Measurements from ENCODE around the gene EFCAB6. TPM values are rescaled to one million over a fixed set of nuclear protein-coding genes. Genes with fewer than 3 reads are reported as not detected.
"Not testable (repeated sequence)": the region's sequence is repeated elsewhere in the genome, so short reads cannot be mapped to it uniquely, and the experiment has no call there.

Gene EFCAB6
- total and polyA plus RNA-seq, 3 donors from 2014 or later = 41.3 to 108 (median 81.5) TPM

DNA sequence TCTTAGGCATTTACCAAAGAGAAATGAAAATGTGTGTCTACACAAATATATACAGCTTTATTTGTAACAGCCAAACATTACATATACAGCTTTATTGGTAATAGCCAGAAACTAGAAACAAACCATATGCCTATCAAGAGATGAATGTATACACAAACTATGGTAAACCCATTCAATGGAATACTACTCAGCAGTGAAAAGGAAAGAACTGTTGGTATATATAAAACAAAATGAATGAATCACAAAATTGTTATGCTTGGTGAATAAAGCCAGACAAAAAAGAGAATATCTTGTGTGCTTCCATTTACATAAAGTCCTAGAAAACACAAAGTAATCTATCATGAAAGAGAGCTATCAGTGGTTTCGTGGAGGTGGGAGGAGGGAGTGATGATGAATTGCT is 142.9 kb downstream of the EFCAB6 start:
- intact Hi-C loops (cut with DNase I; ENCODE audit: low total_unique reads) = no loop called here
- Histone ChIP-seq H3K4me1 (no peaks in the 10 kb centered on the region), H3K9me3 (no peaks in the 10 kb centered on the region), H3K27me3 (no peaks in the 10 kb centered on the region), H3K36me3 (ENCODE audit: low read depth, missing control alignments) (no peaks in the 10 kb centered on the region), H3K27ac (no peak overlapping the region), H3K4me3 (no peak overlapping the region)
- DNase-seq = no peak
- 86 to 97% methylated on average over 1 of the region's 1 CpG for WGBS, 2 donors
- no peak for TF ChIP-seq CTCF (IDR thresholded peaks at IDR 0.05)
- TF ChIP-seq POLR2A (IDR thresholded peaks at IDR 0.05) = no peak

DNA sequence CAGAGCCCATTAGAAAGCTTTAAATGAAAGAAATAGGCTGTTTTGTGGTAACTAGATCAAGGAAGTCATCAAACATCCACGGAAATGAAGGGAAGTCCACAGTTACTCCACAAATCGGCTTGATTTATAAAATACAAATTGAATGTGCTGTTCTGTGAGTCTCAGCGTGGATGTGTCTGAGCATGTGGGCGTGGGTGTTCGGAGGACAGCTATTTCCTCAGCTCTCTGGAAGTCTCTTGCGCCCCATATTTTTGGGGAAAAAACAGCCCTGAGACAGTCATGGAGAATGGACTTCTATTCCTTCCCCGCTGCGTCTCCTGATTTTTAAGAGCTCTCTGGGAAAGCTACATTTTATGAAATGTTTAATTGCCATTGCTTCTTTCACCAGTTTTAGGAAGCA is 144.4 kb downstream of the EFCAB6 start:
- Histone ChIP-seq H3K9me3 (no peaks in the 10 kb centered on the region), H3K27ac (no peak overlapping the region), H3K27me3 (no peaks in the 10 kb centered on the region), H3K4me1 (no peaks in the 10 kb centered on the region), H3K36me3 (ENCODE audit: low read depth, missing control alignments) (no peaks in the 10 kb centered on the region), H3K4me3 (no peak overlapping the region)
- TF ChIP-seq POLR2A (IDR thresholded peaks at IDR 0.05) = no peak
- TF ChIP-seq CTCF (IDR thresholded peaks at IDR 0.05) = no peak
- WGBS, 2 donors = 87 to 88% methylated on average over 8 of the region's 8 CpGs
- intact Hi-C loops (cut with DNase I; ENCODE audit: low total_unique reads) = no loop called here
- DNase-seq = no peak

DNA sequence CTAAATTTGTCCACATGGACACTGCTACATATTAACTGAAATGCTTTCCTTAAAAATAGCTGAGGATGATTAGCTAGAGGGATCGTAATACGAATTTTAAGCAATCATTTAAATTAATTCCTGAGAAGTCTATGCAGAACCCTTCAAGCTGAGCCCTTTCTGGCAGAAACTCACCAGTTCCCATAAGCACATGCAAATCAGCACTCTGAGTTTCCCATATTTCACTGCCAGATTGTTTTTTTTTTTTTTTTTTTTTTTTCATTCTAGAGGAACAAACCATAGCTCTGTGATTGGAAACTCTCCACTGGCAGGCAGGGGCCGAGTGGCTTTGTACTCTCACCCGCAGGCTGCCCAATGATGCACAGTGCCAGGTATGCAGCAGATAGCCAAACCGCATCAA is 145.6 kb downstream of the EFCAB6 start:
- 83 to 92% methylated on average over 5 of the region's 5 CpGs for WGBS, 2 donors

DNA sequence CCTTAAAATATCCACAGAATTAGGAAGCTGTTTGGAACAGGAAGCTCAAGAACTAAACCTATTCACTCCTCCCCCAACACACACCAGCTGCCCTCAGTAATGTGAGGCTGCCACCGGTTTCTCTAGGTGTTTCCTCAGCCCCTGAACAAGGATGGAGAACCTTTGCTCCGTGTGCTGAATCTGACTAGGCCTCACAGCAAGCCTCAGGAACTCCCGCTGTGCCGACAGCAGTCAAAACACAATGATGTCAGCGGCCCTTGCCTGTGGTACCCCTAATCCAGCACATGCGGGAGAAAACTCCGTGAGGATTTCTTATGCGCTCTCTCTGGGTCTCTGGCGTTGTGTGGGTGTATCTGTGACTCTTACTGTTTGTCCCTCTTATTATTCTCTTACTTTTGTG is 153.3 kb downstream of the EFCAB6 start:
- WGBS, 2 donors = 74 to 79% methylated on average over 9 of the region's 9 CpGs
- Histone ChIP-seq H3K4me3 (no peak overlapping the region), H3K27me3 (no peaks in the 10 kb centered on the region), H3K9me3 (no peaks in the 10 kb centered on the region), H3K36me3 (ENCODE audit: low read depth, missing control alignments) (no peaks in the 10 kb centered on the region), H3K27ac (no peak overlapping the region), H3K4me1 (no peaks in the 10 kb centered on the region)
- DNase-seq = no peak
- intact Hi-C loops (cut with DNase I; ENCODE audit: low total_unique reads) = no loop called here
- TF ChIP-seq POLR2A (IDR thresholded peaks at IDR 0.05) = no peak
- no peak for TF ChIP-seq CTCF (IDR thresholded peaks at IDR 0.05)

More for the DNA sequence above, 145.6 kb downstream of the EFCAB6 start:
- intact Hi-C loops (cut with DNase I; ENCODE audit: low total_unique reads) = no loop called here
- TF ChIP-seq POLR2A (IDR thresholded peaks at IDR 0.05) = no peak
- no peak for TF ChIP-seq CTCF (IDR thresholded peaks at IDR 0.05)
- H3K4me3 ChIP-seq = no peak overlapping the region
- no peaks in the 10 kb centered on the region for H3K9me3 ChIP-seq
- no peak for DNase-seq
- no peak overlapping the region for H3K27ac ChIP-seq
- no peaks in the 10 kb centered on the region for H3K36me3 ChIP-seq (ENCODE audit: low read depth, missing control alignments)
- H3K27me3 ChIP-seq = no peaks in the 10 kb centered on the region
- no peaks in the 10 kb centered on the region for H3K4me1 ChIP-seq

GRCh38 chr22:43656581-43656980 is 155.5 kb downstream of the EFCAB6 start:
- H3K4me1 ChIP-seq; intact Hi-C loops (cut with DNase I; ENCODE audit: low total_unique reads); DNase-seq; H3K4me3 ChIP-seq; H3K27me3 ChIP-seq; H3K27ac ChIP-seq; H3K36me3 ChIP-seq (ENCODE audit: low read depth, missing control alignments); H3K9me3 ChIP-seq: not testable (repeated sequence)
- WGBS, 2 donors = 80 to 86% methylated on average over 6 of the region's 6 CpGs
